ENCODE data around the gene LDAH.

LDAH gene

DNA sequence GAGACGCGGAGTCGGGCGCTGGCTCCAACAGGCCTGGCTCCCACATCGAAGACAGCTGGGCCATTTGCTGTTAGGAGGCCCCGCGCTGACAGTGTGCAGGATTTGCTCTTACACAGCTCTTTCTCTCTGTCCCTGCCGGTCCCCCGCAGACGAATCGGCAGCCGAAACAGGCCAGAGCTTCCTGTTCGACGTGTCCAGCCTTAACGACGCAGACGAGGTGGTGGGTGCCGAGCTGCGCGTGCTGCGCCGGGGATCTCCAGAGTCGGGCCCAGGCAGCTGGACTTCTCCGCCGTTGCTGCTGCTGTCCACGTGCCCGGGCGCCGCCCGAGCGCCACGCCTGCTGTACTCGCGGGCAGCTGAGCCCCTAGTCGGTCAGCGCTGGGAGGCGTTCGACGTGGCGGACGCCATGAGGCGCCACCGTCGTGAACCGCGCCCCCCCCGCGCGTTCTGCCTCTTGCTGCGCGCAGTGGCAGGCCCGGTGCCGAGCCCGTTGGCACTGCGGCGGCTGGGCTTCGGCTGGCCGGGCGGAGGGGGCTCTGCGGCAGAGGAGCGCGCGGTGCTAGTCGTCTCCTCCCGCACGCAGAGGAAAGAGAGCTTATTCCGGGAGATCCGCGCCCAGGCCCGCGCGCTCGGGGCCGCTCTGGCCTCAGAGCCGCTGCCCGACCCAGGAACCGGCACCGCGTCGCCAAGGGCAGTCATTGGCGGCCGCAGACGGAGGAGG lies 152.4 kb downstream of the LDAH start:
- Histone ChIP-seq H3K27ac (ENCODE audit: extremely low read depth, low read depth, low read length) (no peak overlapping the region), H3K4me3 (ENCODE audit: low read depth, low read length) (no peak overlapping the region), H3K4me1 (ENCODE audit: control insufficient read depth, insufficient read depth, low read length) (no peaks in the 10 kb centered on the region), H3K9me3 (ENCODE audit: control insufficient read depth, insufficient read depth, low read depth, low read length) (no peaks in the 10 kb centered on the region), H3K36me3 (ENCODE audit: control insufficient read depth in 2 of 2, insufficient read depth in 1 of 2, low read length in 2 of 2) (peaks cover 0 to 48% of the 10 kb centered on the region in 2 experiments; a peak in 1 of 3 replicates)
- ChIA-PET CTCF (interaction anchor here (1.2 kb wide), 1 partner anchor 9 kb away, joined by 4 read pairs; no protein-coding TSS in a partner anchor), POLR2A (no interaction called here)
- TF ChIP-seq ZNF701 (tag by site-specific recombination; IDR thresholded peaks at IDR 0.05): no peak
- TF ChIP-seq ZNF830 (tag by site-specific recombination; IDR thresholded peaks at IDR 0.05; ENCODE audit: low read depth): no peak
- TF ChIP-seq ZNF19 (tag by site-specific recombination; IDR thresholded peaks at IDR 0.05; ENCODE audit: low read depth): no peak
- TF ChIP-seq REST (tag by site-specific recombination; IDR thresholded peaks at IDR 0.05): no peak
- TF ChIP-seq ZNF521 (tag by site-specific recombination; IDR thresholded peaks at IDR 0.05): no peak
- TF ChIP-seq ZNF560 (tag by site-specific recombination; IDR thresholded peaks at IDR 0.05; ENCODE audit: borderline replicate concordance): no peak
- TF ChIP-seq ZFP41 (tag by site-specific recombination; IDR thresholded peaks at IDR 0.05; ENCODE audit: borderline replicate concordance): no peak
- no peak for TF ChIP-seq ZNF2 (tag by site-specific recombination; IDR thresholded peaks at IDR 0.05)
- no peak for TF ChIP-seq GLI2 (tag by site-specific recombination; IDR thresholded peaks at IDR 0.05; ENCODE audit: borderline replicate concordance, low read depth)
- TF ChIP-seq ZNF302 (tag by site-specific recombination; IDR thresholded peaks at IDR 0.05; ENCODE audit: low read depth): no peak
- TF ChIP-seq ZNF654 (tag by site-specific recombination; IDR thresholded peaks at IDR 0.05; ENCODE audit: low read depth): no peak
- TF ChIP-seq, protein P1, sequence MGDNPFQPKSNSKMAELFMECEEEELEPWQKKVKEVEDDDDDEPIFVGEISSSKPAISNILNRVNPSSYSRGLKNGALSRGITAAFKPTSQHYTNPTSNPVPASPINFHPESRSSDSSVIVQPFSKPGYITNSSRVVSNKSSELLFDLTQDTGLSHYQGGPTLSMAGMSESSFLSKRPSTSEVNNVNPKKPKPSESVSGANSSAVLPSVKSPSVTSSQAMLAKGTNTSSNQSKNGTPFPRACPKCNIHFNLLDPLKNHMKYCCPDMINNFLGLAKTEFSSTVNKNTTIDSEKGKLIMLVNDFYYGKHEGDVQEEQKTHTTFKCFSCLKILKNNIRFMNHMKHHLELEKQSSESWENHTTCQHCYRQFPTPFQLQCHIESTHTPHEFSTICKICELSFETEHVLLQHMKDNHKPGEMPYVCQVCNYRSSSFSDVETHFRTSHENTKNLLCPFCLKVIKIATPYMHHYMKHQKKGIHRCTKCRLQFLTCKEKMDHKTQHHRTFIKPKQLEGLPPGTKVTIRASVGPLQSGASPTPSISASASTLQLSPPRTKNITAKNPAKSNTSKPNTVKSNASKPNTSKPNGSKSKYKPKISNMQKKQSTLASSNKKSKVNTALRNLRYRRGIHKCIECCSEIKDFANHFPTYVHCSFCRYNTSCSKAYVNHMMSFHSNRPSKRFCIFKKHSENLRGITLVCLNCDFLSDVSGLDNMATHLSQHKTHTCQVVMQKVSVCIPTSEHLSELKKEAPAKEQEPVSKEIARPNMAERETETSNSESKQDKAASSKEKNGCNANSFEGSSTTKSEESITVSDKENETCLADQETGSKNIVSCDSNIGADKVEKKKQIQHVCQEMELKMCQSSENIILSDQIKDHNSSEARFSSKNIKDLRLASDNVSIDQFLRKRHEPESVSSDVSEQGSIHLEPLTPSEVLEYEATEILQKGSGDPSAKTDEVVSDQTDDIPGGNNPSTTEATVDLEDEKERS (tag by site-specific recombination; IDR thresholded peaks at IDR 0.05): no peak
- TF ChIP-seq TCF7L2 (IDR thresholded peaks at IDR 0.05; ENCODE audit: borderline replicate concordance, low read depth, low read length): no peak
- TF ChIP-seq ZNF324 (tag by site-specific recombination; IDR thresholded peaks at IDR 0.05): no peak

GRCh38 chr2:20669562-20670314 lies 153.2 kb downstream of the LDAH start:
- H3K27ac ChIP-seq (ENCODE audit: extremely low read depth, low read depth, low read length): no peak overlapping the region
- H3K36me3 ChIP-seq (ENCODE audit: control insufficient read depth in 2 of 2, insufficient read depth in 1 of 2, low read length in 2 of 2): peaks cover 0 to 44% of the 10 kb centered on the region in 2 experiments; a peak in 1 of 3 replicates
- no peaks in the 10 kb centered on the region for H3K4me1 ChIP-seq (ENCODE audit: control insufficient read depth, insufficient read depth, low read length)
- POLR2A ChIA-PET: no interaction called here
- H3K4me3 ChIP-seq (ENCODE audit: low read depth, low read length): no peak overlapping the region
- CTCF ChIA-PET: interaction anchor here (1.2 kb wide), 1 partner anchor 8 kb away, joined by 4 read pairs; no protein-coding TSS in a partner anchor
- H3K9me3 ChIP-seq (ENCODE audit: control insufficient read depth, insufficient read depth, low read depth, low read length): no peaks in the 10 kb centered on the region
- TF ChIP-seq ZNF658 (tag by site-specific recombination; IDR thresholded peaks at IDR 0.05) (no peak), ZNF341 (tag by site-specific recombination; IDR thresholded peaks at IDR 0.05; ENCODE audit: low read depth) (no peak), ZNF138 (tag by site-specific recombination; IDR thresholded peaks at IDR 0.05; ENCODE audit: borderline replicate concordance) (no peak), KLF7 (tag by site-specific recombination; IDR thresholded peaks at IDR 0.05; ENCODE audit: borderline replicate concordance) (no peak)
- TF ChIP-seq, protein P2, sequence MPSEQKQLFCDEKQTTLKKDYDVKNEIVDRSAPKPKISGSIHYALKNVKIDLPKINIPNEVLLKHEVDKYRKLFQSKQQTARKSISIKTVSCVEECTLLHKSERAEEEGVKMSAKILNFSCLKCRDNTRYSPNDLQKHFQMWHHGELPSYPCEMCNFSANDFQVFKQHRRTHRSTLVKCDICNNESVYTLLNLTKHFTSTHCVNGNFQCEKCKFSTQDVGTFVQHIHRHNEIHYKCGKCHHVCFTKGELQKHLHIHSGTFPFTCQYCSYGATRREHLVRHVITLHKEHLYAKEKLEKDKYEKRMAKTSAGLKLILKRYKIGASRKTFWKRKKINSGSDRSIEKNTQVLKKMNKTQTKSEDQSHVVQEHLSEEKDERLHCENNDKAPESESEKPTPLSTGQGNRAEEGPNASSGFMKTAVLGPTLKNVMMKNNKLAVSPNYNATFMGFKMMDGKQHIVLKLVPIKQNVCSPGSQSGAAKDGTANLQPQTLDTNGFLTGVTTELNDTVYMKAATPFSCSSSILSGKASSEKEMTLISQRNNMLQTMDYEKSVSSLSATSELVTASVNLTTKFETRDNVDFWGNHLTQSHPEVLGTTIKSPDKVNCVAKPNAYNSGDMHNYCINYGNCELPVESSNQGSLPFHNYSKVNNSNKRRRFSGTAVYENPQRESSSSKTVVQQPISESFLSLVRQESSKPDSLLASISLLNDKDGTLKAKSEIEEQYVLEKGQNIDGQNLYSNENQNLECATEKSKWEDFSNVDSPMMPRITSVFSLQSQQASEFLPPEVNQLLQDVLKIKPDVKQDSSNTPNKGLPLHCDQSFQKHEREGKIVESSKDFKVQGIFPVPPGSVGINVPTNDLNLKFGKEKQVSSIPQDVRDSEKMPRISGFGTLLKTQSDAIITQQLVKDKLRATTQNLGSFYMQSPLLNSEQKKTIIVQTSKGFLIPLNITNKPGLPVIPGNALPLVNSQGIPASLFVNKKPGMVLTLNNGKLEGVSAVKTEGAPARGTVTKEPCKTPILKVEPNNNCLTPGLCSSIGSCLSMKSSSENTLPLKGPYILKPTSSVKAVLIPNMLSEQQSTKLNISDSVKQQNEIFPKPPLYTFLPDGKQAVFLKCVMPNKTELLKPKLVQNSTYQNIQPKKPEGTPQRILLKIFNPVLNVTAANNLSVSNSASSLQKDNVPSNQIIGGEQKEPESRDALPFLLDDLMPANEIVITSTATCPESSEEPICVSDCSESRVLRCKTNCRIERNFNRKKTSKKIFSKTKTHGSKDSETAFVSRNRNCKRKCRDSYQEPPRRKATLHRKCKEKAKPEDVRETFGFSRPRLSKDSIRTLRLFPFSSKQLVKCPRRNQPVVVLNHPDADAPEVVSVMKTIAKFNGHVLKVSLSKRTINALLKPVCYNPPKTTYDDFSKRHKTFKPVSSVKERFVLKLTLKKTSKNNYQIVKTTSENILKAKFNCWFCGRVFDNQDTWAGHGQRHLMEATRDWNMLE (tag by site-specific recombination; conservative IDR thresholded peaks at IDR 0.05; ENCODE audit: low read depth): no peak
- TF ChIP-seq, protein P3, sequence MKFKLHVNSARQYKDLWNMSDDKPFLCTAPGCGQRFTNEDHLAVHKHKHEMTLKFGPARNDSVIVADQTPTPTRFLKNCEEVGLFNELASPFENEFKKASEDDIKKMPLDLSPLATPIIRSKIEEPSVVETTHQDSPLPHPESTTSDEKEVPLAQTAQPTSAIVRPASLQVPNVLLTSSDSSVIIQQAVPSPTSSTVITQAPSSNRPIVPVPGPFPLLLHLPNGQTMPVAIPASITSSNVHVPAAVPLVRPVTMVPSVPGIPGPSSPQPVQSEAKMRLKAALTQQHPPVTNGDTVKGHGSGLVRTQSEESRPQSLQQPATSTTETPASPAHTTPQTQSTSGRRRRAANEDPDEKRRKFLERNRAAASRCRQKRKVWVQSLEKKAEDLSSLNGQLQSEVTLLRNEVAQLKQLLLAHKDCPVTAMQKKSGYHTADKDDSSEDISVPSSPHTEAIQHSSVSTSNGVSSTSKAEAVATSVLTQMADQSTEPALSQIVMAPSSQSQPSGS (tag by site-specific recombination; IDR thresholded peaks at IDR 0.05; ENCODE audit: low read depth): no peak
